ENCODE measurements around the gene SPG7.

Gene SPG7

DNA sequence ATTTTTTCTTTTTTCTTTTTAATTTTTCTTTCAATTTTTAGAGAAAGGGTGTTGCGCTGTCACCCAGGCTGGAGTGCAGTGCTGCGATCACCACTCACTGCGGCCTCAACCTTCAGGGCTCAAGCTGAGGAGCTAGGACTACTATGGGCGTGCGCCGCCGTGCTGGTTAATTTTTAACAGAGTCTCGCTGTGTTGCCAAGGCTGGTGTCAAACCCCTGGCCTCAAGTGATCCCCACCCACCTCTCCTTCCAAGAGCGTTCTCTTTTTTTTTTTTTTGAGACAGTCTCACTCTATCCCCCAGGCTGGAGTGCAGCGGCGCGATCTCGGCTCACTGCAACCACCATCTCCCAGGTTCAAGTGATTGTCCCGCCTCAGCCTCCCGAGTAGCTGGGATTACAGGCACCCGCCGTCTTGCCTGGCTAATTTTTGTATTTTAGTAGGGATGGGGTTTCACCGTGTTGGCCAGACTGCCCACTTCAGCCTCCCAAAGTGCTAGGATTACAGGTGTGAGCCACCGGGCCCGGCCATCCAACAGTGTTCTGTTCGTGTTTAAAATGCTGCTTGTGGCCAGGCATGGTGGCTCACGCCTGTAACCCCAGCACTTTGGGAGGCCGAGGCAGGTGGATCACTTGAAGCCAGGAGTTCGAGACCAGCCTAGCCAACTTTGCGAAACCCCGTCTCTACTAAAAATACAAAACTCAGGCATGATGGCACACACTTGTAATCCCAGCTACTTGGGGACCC, 37.8 kb downstream of the SPG7 start:
- no peak overlapping the region for H3K4me3 ChIP-seq (ENCODE audit: low read length)

DNA sequence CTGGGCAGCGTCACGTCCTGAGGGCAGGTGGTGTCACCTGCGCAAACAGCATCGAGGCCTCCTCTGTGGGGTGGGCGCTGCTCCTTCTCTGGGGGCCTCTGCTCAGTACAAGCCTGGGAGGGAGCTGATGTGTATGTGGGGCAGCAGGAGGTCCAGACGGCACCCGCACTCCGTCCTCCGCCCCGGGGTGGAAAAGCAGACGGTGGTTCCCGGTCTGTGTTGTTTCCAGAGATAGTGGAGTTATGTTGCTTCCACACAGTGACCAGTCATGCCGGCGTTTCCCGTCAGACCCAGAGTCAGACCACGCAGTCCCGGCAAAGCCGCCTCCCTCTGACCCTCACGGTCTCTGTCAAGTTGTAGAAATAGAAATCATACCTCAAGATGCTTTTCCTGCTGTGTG, 38.6 kb downstream of the SPG7 start:
- DNase-seq (ENCODE audit: low read depth) = no peak
- TF ChIP-seq, protein P1, sequence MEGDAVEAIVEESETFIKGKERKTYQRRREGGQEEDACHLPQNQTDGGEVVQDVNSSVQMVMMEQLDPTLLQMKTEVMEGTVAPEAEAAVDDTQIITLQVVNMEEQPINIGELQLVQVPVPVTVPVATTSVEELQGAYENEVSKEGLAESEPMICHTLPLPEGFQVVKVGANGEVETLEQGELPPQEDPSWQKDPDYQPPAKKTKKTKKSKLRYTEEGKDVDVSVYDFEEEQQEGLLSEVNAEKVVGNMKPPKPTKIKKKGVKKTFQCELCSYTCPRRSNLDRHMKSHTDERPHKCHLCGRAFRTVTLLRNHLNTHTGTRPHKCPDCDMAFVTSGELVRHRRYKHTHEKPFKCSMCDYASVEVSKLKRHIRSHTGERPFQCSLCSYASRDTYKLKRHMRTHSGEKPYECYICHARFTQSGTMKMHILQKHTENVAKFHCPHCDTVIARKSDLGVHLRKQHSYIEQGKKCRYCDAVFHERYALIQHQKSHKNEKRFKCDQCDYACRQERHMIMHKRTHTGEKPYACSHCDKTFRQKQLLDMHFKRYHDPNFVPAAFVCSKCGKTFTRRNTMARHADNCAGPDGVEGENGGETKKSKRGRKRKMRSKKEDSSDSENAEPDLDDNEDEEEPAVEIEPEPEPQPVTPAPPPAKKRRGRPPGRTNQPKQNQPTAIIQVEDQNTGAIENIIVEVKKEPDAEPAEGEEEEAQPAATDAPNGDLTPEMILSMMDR (IDR thresholded peaks at IDR 0.05; ENCODE audit: insufficient read depth, low read depth, low read length, missing control alignments) = no peak
- no peak overlapping the region for H3K4me3 ChIP-seq (ENCODE audit: low read length)

More for the DNA sequence above, 37.8 kb downstream of the SPG7 start:
- TF ChIP-seq, protein P1 (IDR thresholded peaks at IDR 0.05; ENCODE audit: insufficient read depth, low read depth, low read length, missing control alignments) = no peak
- no peak for DNase-seq (ENCODE audit: low read depth)

DNA sequence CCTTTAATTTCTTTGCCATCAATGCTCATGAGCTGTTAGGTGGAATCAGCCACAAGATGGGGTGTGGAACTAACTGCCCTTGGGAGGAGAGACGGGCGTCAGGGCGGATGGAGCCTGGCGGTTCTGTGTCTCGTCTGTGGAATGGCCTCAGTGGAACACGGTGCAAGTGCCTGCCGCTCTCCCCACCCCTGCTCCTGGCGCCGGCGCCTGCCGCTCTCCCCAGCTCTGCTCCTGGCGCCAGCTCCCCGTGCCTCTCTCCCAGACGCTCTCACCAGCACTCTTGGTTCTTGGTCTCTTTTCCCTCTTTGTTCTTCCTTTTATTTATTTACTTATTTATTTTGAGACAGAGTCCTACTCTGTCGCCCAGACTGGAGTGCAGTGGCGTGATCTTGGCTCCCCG, 39.1 kb downstream of the SPG7 start:
- DNase-seq (ENCODE audit: low read depth) = no peak
- TF ChIP-seq, protein P1 (IDR thresholded peaks at IDR 0.05; ENCODE audit: insufficient read depth, low read depth, low read length, missing control alignments) = no peak
- H3K4me3 ChIP-seq (ENCODE audit: low read length) = no peak overlapping the region

DNA sequence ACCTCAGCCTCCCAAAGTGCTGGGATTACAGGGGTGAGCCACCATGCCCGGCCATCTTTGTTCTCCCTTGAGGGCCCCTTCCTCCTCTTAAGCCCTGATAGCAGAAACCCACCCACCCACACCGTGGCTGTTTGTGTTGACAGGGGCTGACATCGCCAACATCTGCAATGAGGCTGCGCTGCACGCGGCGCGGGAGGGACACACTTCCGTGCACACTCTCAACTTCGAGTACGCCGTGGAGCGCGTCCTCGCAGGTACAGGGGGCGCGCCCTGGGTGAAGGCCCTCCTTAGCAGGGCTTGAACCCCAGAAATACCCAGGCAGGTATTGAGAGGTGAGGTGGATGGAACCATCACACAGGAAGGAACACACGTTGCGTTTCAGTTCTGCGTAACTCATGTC, 39.7 kb downstream of the SPG7 start:
- no peak overlapping the region for H3K4me3 ChIP-seq (ENCODE audit: low read length)
- TF ChIP-seq, protein P1 (IDR thresholded peaks at IDR 0.05; ENCODE audit: insufficient read depth, low read depth, low read length, missing control alignments) = no peak
- no peak for DNase-seq (ENCODE audit: low read depth)

DNA sequence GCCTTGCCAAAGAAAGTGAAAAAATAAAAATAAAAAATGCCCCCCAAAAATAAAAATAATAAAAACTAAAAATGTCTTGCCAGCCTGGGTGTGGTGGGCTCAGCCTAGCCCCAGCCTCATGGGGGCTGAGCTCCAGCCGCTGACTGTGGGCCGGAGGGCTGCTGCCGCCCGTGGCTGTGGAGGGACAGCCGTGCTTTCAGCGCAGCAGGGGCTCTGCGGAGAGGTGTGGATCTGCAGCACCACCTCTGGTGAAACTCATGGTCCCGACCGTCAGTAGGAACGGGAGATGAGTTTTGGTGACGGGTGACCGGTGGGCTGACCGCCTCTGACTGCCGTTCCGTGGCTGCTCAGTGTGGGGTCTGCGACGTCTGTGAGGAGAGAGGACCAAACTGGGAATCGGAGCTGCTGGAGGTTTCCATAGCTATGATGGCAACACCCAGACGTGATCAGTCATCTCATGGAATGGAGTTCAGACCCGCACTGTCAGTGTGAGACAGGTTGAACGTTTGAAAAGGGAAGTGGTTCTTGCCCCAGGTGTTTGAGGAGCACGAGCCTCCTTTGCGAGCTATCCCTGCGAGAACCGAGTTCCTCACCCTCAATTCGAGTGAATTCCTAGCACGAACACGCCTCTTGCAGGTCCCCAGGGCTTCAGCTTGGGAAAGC, 40.3 kb downstream of the SPG7 start:
- no peak for DNase-seq (ENCODE audit: low read depth)
- no peak overlapping the region for H3K4me3 ChIP-seq (ENCODE audit: low read length)
- TF ChIP-seq, protein P1 (IDR thresholded peaks at IDR 0.05; ENCODE audit: insufficient read depth, low read depth, low read length, missing control alignments) = no peak

DNA sequence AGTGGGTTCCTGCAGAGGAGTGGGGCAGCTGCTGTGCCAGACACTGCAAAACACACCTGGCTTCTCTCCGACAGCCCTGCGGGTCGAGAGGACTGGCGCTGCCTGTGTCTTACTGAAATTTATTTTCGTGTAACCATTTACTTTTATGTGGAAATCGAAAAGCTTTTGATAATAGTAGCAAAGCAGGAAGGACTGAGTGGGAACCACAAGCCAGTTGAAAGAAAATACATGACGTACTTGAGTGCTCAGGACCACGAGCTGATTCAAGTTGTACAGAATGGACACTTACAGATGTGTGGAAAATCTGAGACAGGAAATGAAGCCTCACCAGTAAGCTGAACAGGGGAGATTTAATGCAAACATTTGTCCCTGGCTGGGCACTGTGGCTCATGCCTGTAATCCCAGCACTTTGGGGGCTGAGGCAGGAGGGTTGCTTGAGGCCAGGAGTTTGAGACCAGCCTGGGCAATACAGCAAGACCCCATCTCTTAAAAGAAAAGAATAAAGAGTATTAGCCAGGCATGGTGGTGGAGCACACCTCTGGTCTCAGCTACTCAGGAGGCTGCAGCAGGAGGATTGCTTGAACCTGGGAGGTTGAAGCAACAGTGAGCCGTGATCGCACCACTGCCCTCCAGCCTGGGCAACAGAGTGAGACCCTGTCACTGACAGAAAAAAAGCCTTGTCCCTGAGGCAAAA, 41.0 kb downstream of the SPG7 start:
- no peak for DNase-seq (ENCODE audit: low read depth)
- H3K4me3 ChIP-seq (ENCODE audit: low read length) = no peak overlapping the region
- TF ChIP-seq, protein P1 (IDR thresholded peaks at IDR 0.05; ENCODE audit: insufficient read depth, low read depth, low read length, missing control alignments) = no peak
